HCT116 (cell line): ENCODE results near the gene PRRT4.

ENCODE experiments used
- ATF3 ChIP-seq: IDR thresholded peaks from 2 replicates; pipeline ENCODE4 v1.6.1; 2012
- CTCF ChIP-seq, 3 experiments: fragments of 200-600 bp in 1 of 3; sonication (generic) in 1 of 3; IDR thresholded peaks in 2 of 3; conservative IDR thresholded peaks in 1 of 3; 2 replicates each; pipeline ENCODE4 v1.5.1; 2012 to 2017; ENCODE audit warnings: low read depth in 2 of 3, low read length in 2 of 3, antibody characterized with exemption in 1 of 3, borderline replicate concordance in 1 of 3, control low read depth in 1 of 3, mild to moderate bottlenecking in 1 of 3, mixed read lengths in 1 of 3, mixed run types in 1 of 3, moderate library complexity in 1 of 3; ENCODE audit not compliant: insufficient read depth in 1 of 3
- EZH2 ChIP-seq: fragments of 200-600 bp; sonication (generic); IDR thresholded peaks from 2 replicates; pipeline ENCODE4 v1.6.1; 2017; ENCODE audit warnings: antibody characterized with exemption, mixed run types
- EZH2phosphoT487 ChIP-seq: fragments of 200-600 bp; IDR thresholded peaks from 2 replicates; pipeline ENCODE4 v1.6.1; 2018; ENCODE audit warnings: antibody characterized with exemption, borderline replicate concordance
- JUND ChIP-seq: IDR thresholded peaks from 2 replicates; pipeline ENCODE4 v1.6.1; 2012
- MAX ChIP-seq: IDR thresholded peaks from 2 replicates; pipeline ENCODE4 v1.6.1; 2012
- POLR2A ChIP-seq: IDR thresholded peaks from 2 replicates; pipeline ENCODE4 v1.7.0; 2011; ENCODE audit warnings: borderline replicate concordance; ENCODE audit not compliant: insufficient read depth, insufficient read length; ENCODE audit errors: extremely low read depth
- POLR2AphosphoS5 ChIP-seq: IDR thresholded peaks from 2 replicates; pipeline ENCODE4 v1.6.1; 2011; ENCODE audit warnings: mild to moderate bottlenecking, low read depth, low read length, moderate library complexity
- RAD21 ChIP-seq: IDR thresholded peaks from 2 replicates; pipeline ENCODE4 v1.6.1; 2012; ENCODE audit warnings: low read depth, mild to moderate bottlenecking
- REST ChIP-seq: IDR thresholded peaks from 2 replicates; pipeline ENCODE4 v1.6.1; 2012; ENCODE audit warnings: low read depth
- SP1 ChIP-seq: IDR thresholded peaks from 2 replicates; pipeline ENCODE4 v1.6.1; 2012; ENCODE audit warnings: low read depth
- TCF7L2 ChIP-seq: IDR thresholded peaks from 2 replicates; pipeline ENCODE4 v1.7.0; 2011; ENCODE audit warnings: borderline replicate concordance, inconsistent platforms; ENCODE audit not compliant: insufficient read depth, insufficient read length; ENCODE audit errors: extremely low read depth
- YY1 ChIP-seq: IDR thresholded peaks from 2 replicates; pipeline ENCODE4 v1.6.1; 2011; ENCODE audit warnings: low read length, low read depth, moderate library complexity, mild to moderate bottlenecking; ENCODE audit not compliant: insufficient replicate concordance; ENCODE audit errors: extremely low read depth
- ZBTB33 ChIP-seq: IDR thresholded peaks from 2 replicates; pipeline ENCODE4 v1.6.1; 2011; ENCODE audit warnings: mild to moderate bottlenecking, low read length, moderate library complexity; ENCODE audit not compliant: insufficient replicate concordance; ENCODE audit errors: extremely low read depth

- TF ChIP-seq EZH2phosphoT487 (no peak), SP1 (no peak), CTCF (IDR thresholded peaks at IDR 0.05 in 2 of 3, conservative IDR thresholded peaks at IDR 0.05 in 1 of 3; ENCODE audit: borderline replicate concordance in 1 of 3, insufficient read depth in 1 of 3, low read depth in 2 of 3, low read length in 2 of 3) (no peak), POLR2A (no peak), ZBTB33 (no peak), YY1 (no peak), EZH2 (no peak), POLR2AphosphoS5 (no peak), RAD21 (no peak), REST (no peak), TCF7L2 (no peak), ATF3 (no peak), JUND (no peak), MAX (no peak)
Observed at GRCh38 chr7:128324368-128324680, 37.2 kb downstream of the PRRT4 start.
